ENCODE data around the gene SP110. TPM values are rescaled to one million over a fixed set of nuclear protein-coding genes. Genes with fewer than 3 reads are reported as not detected.

The SP110 gene
- total and polyA plus RNA-seq, 7 donors = 3.4 to 15.9 (median 7.2) TPM

DNA sequence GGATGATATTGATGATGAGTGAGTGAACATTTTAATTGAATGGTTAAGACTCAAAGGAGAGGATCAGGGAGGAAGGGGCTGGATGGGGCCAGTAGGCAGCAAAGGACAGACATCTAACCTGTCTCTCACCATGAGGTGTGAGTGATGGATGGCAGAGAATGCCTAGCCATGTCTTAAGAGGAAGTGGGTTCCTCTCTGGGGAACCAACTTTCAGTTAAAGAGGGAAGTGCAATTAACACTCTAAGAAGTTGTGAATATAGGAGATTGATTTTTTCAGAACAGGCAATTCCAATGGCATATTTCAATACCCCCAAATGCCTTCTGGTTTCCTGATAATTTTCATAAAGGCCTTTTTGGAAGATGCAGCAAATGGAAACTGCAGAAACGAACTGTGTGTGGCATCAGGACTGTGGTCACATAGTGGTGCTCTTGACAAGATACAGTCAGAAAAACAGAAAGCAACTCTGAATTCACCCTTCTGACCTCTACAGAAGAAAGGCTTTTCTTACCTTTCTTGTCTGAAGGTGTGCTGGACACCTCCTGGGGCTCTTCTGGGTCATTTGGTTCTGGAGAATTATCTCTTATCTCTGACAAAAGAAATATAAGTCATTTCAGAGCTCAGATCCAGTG is 10.2 kb downstream of the SP110 start:
- H3K4me1 ChIP-seq = no peaks in the 10 kb centered on the region
- intact Hi-C loops (cut with DNase I) = loop anchor here in 1 of 2 donors (10.0 kb wide), 1 partner anchor 405 kb away; no protein-coding TSS in a partner anchor
- H3K27me3 ChIP-seq (ENCODE audit: insufficient read depth in 3 of 3, low read length in 2 of 3) = no peaks in the 10 kb centered on the region
- H3K36me3 ChIP-seq (ENCODE audit: insufficient read depth in 1 of 2, low read depth in 1 of 2) = peaks cover 12 to 98% of the 10 kb centered on the region in 2 donors
- TF ChIP-seq, protein P1, sequence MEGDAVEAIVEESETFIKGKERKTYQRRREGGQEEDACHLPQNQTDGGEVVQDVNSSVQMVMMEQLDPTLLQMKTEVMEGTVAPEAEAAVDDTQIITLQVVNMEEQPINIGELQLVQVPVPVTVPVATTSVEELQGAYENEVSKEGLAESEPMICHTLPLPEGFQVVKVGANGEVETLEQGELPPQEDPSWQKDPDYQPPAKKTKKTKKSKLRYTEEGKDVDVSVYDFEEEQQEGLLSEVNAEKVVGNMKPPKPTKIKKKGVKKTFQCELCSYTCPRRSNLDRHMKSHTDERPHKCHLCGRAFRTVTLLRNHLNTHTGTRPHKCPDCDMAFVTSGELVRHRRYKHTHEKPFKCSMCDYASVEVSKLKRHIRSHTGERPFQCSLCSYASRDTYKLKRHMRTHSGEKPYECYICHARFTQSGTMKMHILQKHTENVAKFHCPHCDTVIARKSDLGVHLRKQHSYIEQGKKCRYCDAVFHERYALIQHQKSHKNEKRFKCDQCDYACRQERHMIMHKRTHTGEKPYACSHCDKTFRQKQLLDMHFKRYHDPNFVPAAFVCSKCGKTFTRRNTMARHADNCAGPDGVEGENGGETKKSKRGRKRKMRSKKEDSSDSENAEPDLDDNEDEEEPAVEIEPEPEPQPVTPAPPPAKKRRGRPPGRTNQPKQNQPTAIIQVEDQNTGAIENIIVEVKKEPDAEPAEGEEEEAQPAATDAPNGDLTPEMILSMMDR (IDR thresholded peaks at IDR 0.05) = no peak
- no peaks in the 10 kb centered on the region for H3K9me3 ChIP-seq
- 86 to 95% (median 90%) methylated on average over 1 of the region's 1 CpG for WGBS, 3 donors
- DNase-seq (no peak), ATAC-seq (no peak)
- no peak overlapping the region for H3K4me3 ChIP-seq
- no peak overlapping the region for H3K27ac ChIP-seq

GRCh38 chr2:230208576-230208975 is 11.2 kb downstream of the SP110 start:
- Histone ChIP-seq H3K4me3 (no peak overlapping the region), H3K27me3 (ENCODE audit: insufficient read depth in 3 of 3, low read length in 2 of 3) (no peaks in the 10 kb centered on the region), H3K27ac (no peak overlapping the region), H3K4me1 (no peaks in the 10 kb centered on the region), H3K9me3 (no peaks in the 10 kb centered on the region), H3K36me3 (ENCODE audit: insufficient read depth in 1 of 2, low read depth in 1 of 2) (peaks cover 12 to 94% of the 10 kb centered on the region in 2 donors)
- no peak for DNase-seq
- TF ChIP-seq, protein P1 (IDR thresholded peaks at IDR 0.05) = no peak
- intact Hi-C loops (cut with DNase I) = no loop called here
- ATAC-seq = no peak

DNA sequence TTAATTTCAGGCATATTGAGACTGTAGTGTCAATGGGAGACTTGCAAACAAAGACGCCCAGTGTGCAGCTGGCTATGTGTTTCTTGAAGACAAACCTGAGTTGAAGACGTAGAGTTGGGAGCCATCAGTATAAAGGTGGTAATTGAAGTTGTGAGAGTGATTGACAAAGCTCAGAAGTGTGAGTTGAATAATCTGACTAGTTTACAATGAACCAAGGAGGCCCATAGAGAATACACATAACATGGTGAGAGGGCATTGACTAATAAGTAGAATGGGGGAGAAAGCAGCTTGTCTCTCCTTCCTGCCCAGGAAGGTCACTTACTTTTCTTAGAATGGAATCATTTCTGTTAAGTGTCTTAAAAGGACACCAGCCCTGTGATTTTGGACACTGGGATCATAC is 14.1 kb downstream of the SP110 start:
- Histone ChIP-seq H3K4me1 (no peaks in the 10 kb centered on the region), H3K27me3 (ENCODE audit: insufficient read depth in 3 of 3, low read length in 2 of 3) (no peaks in the 10 kb centered on the region), H3K27ac (no peak overlapping the region), H3K9me3 (no peaks in the 10 kb centered on the region), H3K4me3 (no peak overlapping the region), H3K36me3 (ENCODE audit: insufficient read depth in 1 of 2, low read depth in 1 of 2) (peaks cover 9 to 81% of the 10 kb centered on the region in 2 donors)
- DNase-seq (no peak), ATAC-seq (no peak)
- TF ChIP-seq, protein P1 (IDR thresholded peaks at IDR 0.05) = no peak
- WGBS, 3 donors = 94 to 96% (median 95%) methylated on average over 2 of the region's 2 CpGs
- intact Hi-C loops (cut with DNase I) = no loop called here

- intact Hi-C loops (cut with DNase I) = no loop called here
- Histone ChIP-seq H3K27me3 (ENCODE audit: insufficient read depth in 3 of 3, low read length in 2 of 3) (no peaks in the 10 kb centered on the region), H3K36me3 (ENCODE audit: insufficient read depth in 1 of 2, low read depth in 1 of 2) (peaks cover 12 to 81% of the 10 kb centered on the region in 2 donors), H3K27ac (no peak overlapping the region), H3K4me1 (no peaks in the 10 kb centered on the region), H3K9me3 (no peaks in the 10 kb centered on the region), H3K4me3 (no peak overlapping the region)
- 90 to 96% (median 95%) methylated on average over 1 of the region's 1 CpG for WGBS, 3 donors
- DNase-seq (no peak), ATAC-seq (no peak)
- TF ChIP-seq, protein P1 (IDR thresholded peaks at IDR 0.05) = no peak
Observed at GRCh38 chr2:230205034-230205433, 14.8 kb downstream of the SP110 start.

All from psoas muscle (tissue), 8 donors.